ENCODE data around the gene POLR2J.

The POLR2J gene

GRCh38 chr7:102433219-102434038, 45.3 kb downstream of the POLR2J start, which contains the start of gene ORAI2:
ORAI2 (plus strand) TSS chr7:102433575; CDS start chr7:102438957, 5,382 bp downstream.
- ATAC-seq (replicated peaks; ENCODE audit: extremely low read depth, poor library complexity, severe bottlenecking) (peak; percentile 64), DNase-seq (ENCODE audit: low spot score in 2 of 2) (peak; percentile 62 to 74)
- Mint-ChIP-seq H3K9me3 (no peaks in the 10 kb centered on the region), H3K4me1 (peaks cover 46% of the 10 kb centered on the region), H3K36me3 (ENCODE audit: insufficient read depth) (peaks cover 33% of the 10 kb centered on the region), H3K27ac (ENCODE audit: low read depth) (peak within 1 kb of the TSS; percentile 92), H3K27me3 (no peaks in the 10 kb centered on the region), H3K4me3 (peak within 1 kb of the TSS; percentile 80)

- no peaks in the 10 kb centered on the region for H3K9me3 Mint-ChIP-seq
- ATAC-seq (replicated peaks; ENCODE audit: extremely low read depth, poor library complexity, severe bottlenecking) (peak; percentile 7), DNase-seq (ENCODE audit: low spot score in 2 of 2) (no peak)
- H3K27me3 Mint-ChIP-seq: no peaks in the 10 kb centered on the region
- H3K4me1 Mint-ChIP-seq: peaks cover 46% of the 10 kb centered on the region
- H3K27ac Mint-ChIP-seq (ENCODE audit: low read depth): peak overlapping the region; percentile 92
- peak overlapping the region; percentile 80 for H3K4me3 Mint-ChIP-seq
- peaks cover 33% of the 10 kb centered on the region for H3K36me3 Mint-ChIP-seq (ENCODE audit: insufficient read depth)
These were observed 46.1 kb downstream of the POLR2J start for GRCh38 chr7:102432442-102433218.

GRCh38 chr7:102431617-102432298, 47.0 kb downstream of the POLR2J start:
- peaks cover 32% of the 10 kb centered on the region for H3K36me3 Mint-ChIP-seq (ENCODE audit: insufficient read depth)
- no peaks in the 10 kb centered on the region for H3K9me3 Mint-ChIP-seq
- peak overlapping the region; percentile 92 for H3K27ac Mint-ChIP-seq (ENCODE audit: low read depth)
- peaks cover 51% of the 10 kb centered on the region for H3K4me1 Mint-ChIP-seq
- ATAC-seq (replicated peaks; ENCODE audit: extremely low read depth, poor library complexity, severe bottlenecking): peak; percentile 75
- DNase-seq (ENCODE audit: low spot score in 2 of 2): peak; percentile 35 to 69
- peak overlapping the region; percentile 80 for H3K4me3 Mint-ChIP-seq
- H3K27me3 Mint-ChIP-seq: no peaks in the 10 kb centered on the region

- Mint-ChIP-seq H3K9me3 (no peaks in the 10 kb centered on the region), H3K27ac (ENCODE audit: low read depth) (peak overlapping the region; percentile 92), H3K4me1 (peaks cover 62% of the 10 kb centered on the region), H3K4me3 (peak overlapping the region; percentile 43), H3K27me3 (no peaks in the 10 kb centered on the region), H3K36me3 (ENCODE audit: insufficient read depth) (peaks cover 43% of the 10 kb centered on the region)
- DNase-seq (ENCODE audit: low spot score in 2 of 2): no peak
- no peak for ATAC-seq (replicated peaks; ENCODE audit: extremely low read depth, poor library complexity, severe bottlenecking)
These were observed 49.4 kb downstream of the POLR2J start for GRCh38 chr7:102429141-102429899.

GRCh38 chr7:102427019-102427405, 51.7 kb downstream of the POLR2J start:
- peaks cover 43% of the 10 kb centered on the region for H3K36me3 Mint-ChIP-seq (ENCODE audit: insufficient read depth)
- peaks cover 59% of the 10 kb centered on the region for H3K4me1 Mint-ChIP-seq
- H3K9me3 Mint-ChIP-seq: no peaks in the 10 kb centered on the region
- DNase-seq (ENCODE audit: low spot score in 2 of 2): no peak
- H3K27ac Mint-ChIP-seq (ENCODE audit: low read depth): peak overlapping the region; percentile 100
- H3K4me3 Mint-ChIP-seq: peak overlapping the region; percentile 80
- no peaks in the 10 kb centered on the region for H3K27me3 Mint-ChIP-seq
- ATAC-seq (replicated peaks; ENCODE audit: extremely low read depth, poor library complexity, severe bottlenecking): no peak

- H3K4me1 Mint-ChIP-seq: peaks cover 53% of the 10 kb centered on the region
- ATAC-seq (replicated peaks; ENCODE audit: extremely low read depth, poor library complexity, severe bottlenecking) (peak; percentile 82), DNase-seq (ENCODE audit: low spot score in 2 of 2) (peak; percentile 30 to 51)
- peak overlapping the region; percentile 80 for H3K4me3 Mint-ChIP-seq
- no peaks in the 10 kb centered on the region for H3K9me3 Mint-ChIP-seq
- H3K36me3 Mint-ChIP-seq (ENCODE audit: insufficient read depth): peaks cover 38% of the 10 kb centered on the region
- H3K27me3 Mint-ChIP-seq: no peaks in the 10 kb centered on the region
- peak overlapping the region; percentile 100 for H3K27ac Mint-ChIP-seq (ENCODE audit: low read depth)
These were observed 52.3 kb downstream of the POLR2J start for GRCh38 chr7:102426268-102427018.

- no peaks in the 10 kb centered on the region for H3K27me3 Mint-ChIP-seq
- peaks cover 37% of the 10 kb centered on the region for H3K36me3 Mint-ChIP-seq (ENCODE audit: insufficient read depth)
- peak; percentile 71 to 83 for DNase-seq (ENCODE audit: low spot score in 2 of 2)
- peak overlapping the region; percentile 80 for H3K4me3 Mint-ChIP-seq
- peaks cover 52% of the 10 kb centered on the region for H3K4me1 Mint-ChIP-seq
- peak overlapping the region; percentile 100 for H3K27ac Mint-ChIP-seq (ENCODE audit: low read depth)
- ATAC-seq (replicated peaks; ENCODE audit: extremely low read depth, poor library complexity, severe bottlenecking): peak; percentile 86
- H3K9me3 Mint-ChIP-seq: no peaks in the 10 kb centered on the region
These were observed 53.0 kb downstream of the POLR2J start for GRCh38 chr7:102425639-102426267.

- DNase-seq (ENCODE audit: low spot score in 2 of 2) (no peak), ATAC-seq (replicated peaks; ENCODE audit: extremely low read depth, poor library complexity, severe bottlenecking) (no peak)
- Mint-ChIP-seq H3K36me3 (ENCODE audit: insufficient read depth) (peaks cover 39% of the 10 kb centered on the region), H3K27ac (ENCODE audit: low read depth) (peak overlapping the region; percentile 100), H3K4me1 (peaks cover 54% of the 10 kb centered on the region), H3K27me3 (no peaks in the 10 kb centered on the region), H3K4me3 (peak overlapping the region; percentile 80), H3K9me3 (no peaks in the 10 kb centered on the region)
These were observed 53.9 kb downstream of the POLR2J start for GRCh38 chr7:102424787-102425218.

- H3K36me3 Mint-ChIP-seq (ENCODE audit: insufficient read depth): peaks cover 33% of the 10 kb centered on the region
- H3K27me3 Mint-ChIP-seq: no peaks in the 10 kb centered on the region
- H3K4me3 Mint-ChIP-seq: peak overlapping the region; percentile 80
- peak overlapping the region; percentile 100 for H3K27ac Mint-ChIP-seq (ENCODE audit: low read depth)
- no peak for DNase-seq (ENCODE audit: low spot score in 2 of 2)
- no peaks in the 10 kb centered on the region for H3K9me3 Mint-ChIP-seq
- H3K4me1 Mint-ChIP-seq: peaks cover 47% of the 10 kb centered on the region
- ATAC-seq (replicated peaks; ENCODE audit: extremely low read depth, poor library complexity, severe bottlenecking): no peak
These were observed 54.6 kb downstream of the POLR2J start for GRCh38 chr7:102424129-102424551.
